ENCODE results near the gene C8B.

Gene C8B

DNA sequence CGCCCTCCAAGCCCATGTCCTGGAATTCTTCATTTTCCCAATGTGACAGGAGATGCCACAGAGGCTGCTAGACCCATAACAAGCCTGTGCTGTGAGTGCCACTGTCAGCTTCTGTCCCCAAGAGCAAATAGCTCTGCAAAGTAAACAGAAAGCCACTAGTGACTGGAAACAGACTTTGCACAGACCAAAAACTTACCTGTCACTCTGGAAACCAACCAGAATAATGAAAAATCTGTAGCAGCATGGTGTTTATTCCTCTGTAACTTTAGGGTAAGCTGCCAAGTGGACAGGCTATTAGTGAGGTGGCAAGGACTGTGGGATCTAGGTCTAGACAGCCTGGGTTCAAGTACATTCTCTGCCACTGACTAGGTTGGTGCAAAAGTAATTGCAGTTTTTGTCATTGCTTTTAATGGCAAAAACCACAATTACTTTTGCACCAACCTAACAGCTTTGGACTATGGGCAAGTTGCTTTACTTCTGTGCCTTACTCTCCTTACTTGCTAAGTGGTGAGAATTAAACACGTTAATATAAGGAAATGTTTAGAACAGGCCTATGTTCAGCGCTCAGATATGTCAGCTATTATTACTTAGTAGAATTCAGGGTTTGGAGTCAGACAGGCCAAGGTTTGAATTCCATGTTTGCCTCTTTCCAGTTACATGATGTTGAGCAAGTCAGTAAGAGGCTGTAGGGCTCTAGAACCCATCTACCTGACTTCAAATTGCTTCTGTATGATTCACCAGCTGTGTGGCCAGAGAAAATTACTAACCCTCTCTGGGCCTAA, at the start of gene C8B:
C8B (minus strand) TSS at position 100 of the 782 bp plus-strand sequence; CDS start at position 33, 67 bp downstream.
- DNase-seq (ENCODE audit: low read depth) = no peak

DNA sequence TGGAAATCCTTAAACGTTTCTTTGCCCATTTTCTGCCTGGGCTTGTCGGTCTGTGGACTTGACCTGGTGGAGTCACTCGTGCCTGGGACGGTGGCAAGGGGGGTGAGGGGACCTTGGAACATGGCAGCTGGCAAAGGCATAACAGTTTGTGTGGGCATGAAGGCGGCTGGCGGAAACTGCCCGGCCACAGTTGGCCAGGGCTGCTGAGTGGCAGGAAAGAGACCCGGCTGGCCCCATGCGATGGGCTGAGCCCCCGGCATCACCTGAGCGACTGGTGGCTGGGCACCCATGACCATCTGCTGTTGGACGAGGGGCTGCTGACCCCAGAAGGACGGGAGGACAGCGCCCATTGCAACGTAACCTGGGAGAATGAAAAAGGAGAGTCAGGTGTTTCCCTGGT, 49.3 kb upstream of the C8B start:
- DNase-seq (ENCODE audit: low read depth) = no peak

DNA sequence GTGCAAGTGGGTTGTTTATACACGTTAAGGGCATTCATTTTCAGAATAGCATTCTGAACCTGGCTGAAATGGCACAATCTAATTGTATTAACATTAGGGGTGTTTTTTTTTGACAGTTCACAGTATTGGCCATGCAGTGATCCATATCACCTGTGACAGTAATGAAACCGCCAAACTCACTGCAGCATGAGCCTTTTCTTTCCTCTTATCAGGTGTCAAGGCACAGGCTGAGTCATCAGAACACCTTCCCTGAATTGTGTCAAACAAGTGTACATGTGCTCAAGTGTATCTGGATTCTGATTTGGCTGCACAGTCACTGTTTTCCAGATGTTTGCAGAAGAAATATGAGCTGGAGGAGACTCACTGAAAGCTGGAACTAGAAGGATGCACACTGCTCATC, 47.7 kb upstream of the C8B start:
- no peak for DNase-seq (ENCODE audit: low read depth)

DNA sequence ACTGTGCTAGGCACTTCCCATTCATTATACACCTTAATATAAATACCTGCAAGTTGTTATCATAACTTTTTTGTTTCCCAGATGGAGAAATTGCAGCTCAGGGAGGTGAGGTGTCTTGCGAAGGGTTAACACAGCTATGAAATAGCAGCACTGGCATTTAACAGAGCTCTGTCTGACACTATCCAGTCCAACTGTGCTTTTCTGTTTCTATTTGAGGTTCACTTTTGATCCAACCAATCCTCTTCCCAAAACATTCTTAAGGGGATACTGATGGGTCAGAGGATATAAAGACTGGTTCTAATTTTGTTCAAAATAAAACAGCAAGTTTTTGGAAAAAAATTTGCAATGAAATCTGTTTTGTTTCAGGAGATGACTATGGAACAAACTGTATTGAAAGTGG, 46.5 kb upstream of the C8B start:
- DNase-seq (ENCODE audit: low read depth) = no peak

DNA sequence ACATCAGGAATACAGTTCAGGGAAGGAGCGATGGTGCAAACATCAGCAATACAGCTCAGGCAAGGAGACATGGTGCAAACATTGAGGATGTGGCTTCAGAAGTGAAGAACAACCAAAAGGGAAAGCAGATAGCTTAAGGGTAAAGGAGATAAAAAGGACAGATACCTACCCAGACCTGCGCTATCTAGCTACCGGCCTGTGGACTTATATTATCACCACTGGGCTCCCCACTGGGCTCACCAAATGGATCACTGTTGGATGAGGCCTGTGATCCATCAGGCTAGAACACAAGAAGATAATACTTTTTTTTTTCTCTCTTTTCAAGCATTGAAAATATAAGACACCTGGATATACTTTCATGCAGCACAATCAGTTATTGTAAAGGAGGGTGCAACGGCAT, 44.7 kb upstream of the C8B start:
- DNase-seq (ENCODE audit: low read depth) = no peak

DNA sequence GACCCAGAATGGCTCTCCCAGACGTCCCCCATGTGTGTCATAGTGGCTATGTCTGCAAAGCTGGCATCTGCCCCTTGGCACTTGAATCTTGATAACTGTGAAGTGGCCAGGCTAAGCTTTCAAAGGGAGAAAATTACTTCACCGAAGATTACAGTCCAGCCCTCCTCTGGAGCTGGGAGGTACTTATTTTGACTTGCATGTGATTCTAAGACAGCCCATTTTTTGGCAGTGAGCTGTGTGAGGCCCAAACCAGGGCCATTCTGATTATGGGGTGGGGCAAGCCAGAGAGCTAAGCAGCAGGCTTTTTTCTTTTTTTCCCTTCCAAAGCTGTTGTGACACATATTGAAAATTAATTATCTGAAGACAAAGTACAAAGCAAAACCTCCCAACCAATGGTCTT, 42.1 kb upstream of the C8B start:
- DNase-seq (ENCODE audit: low read depth) = no peak

DNA sequence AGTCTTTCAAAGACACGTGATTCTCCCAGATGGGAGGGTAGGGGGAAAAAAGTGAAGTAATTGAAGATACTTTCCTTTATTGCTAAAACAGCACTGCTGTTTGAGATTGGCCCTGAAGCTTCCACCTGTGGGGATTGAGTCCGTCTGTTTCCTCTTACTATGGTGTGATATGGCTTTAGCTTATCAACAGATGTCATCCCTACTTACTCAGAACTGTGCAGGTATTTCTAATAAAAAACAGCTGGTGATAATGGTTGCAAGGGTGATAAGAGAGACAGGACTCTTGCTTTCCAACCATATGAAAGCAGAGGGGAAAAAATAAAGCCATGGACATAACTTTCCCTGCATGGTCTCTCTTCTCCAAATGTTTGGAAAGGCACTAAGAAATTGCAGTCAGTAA, 41.7 kb upstream of the C8B start:
- DNase-seq (ENCODE audit: low read depth) = no peak

DNA sequence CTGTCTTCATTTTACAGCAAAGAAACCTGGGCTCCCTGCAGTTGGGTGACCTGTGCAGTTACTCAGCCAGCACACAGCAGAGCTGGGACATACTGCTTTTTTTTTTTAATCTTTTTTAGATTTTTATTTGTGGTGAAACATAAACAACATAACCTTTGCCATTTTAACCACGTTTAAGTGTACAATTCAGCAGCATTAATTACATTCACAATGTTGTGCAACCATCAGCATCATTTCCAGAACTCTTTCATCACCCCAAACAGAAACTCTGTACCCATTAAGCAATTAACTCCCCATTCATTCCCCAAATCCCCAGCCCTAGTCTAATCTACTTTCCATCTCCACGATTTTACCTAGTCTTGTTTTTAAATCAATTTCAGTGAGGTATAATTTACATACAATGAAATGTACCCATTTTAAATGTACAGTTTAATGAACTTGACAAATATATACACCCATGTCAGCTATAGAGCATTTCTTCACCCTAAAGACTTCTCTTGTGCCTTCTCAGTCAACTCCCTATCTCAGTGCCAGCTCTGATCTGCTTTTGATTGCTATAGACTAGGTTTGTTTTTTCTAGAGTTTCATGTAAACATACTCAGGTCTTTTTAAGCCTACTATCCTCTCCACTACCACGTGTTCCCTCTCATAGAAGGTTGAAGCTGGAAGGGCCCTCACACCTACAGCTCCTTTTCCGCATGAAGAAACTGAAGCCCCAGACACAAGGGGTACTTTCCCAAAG, 37.8 kb upstream of the C8B start:
- DNase-seq (ENCODE audit: low read depth) = no peak

DNA sequence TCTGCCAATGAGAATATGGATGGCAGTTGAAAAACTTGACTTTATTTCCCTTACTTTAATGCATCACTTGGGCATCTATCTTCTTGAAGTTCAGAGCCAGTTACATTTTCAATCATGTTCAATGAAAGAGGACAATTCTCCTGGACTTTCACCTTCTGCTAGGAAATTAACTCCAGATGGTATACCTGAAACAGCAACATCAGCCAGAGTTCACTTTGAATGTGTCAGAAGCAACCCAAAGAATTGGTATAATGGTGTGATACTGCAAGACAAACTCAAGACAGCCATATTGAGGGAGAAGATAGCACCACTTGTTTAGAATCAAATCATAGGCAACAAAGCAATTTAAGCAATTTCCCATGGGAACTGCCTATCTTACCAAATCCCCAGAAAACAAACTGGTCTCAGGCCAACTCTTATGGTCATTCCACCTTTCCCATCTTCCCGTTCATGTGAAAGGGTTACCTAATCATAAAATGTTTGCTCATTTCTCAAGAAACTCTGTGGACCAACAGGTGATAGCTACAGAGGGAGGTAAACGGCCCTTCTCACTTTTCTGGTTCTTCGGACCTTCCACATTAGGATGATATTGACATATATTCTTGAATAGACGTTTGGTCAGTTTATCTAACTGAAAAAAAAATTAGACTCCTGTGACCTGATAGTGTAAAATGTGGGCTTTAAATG, 29.7 kb upstream of the C8B start:
- no peak for DNase-seq (ENCODE audit: low read depth)

DNA sequence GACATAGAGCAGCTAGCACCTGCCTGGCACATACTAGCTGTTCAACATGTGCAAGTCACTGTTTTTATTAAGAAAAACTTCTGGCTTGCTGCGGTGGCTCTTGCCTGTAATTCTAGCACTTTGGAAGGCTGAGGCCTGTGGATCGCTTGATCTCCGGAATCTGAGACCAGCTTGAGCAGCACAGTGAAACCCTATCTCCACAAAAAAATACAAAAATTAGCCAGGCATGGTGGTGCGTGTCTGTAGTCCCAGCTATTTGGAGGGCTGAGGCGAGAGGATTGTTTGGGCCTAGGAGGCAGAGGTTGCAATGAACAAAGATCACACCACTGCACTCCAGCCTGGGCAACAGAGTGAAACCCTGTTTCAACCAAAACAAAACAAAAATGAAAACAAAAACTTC, 27.7 kb upstream of the C8B start:
- no peak for DNase-seq (ENCODE audit: low read depth)

DNA sequence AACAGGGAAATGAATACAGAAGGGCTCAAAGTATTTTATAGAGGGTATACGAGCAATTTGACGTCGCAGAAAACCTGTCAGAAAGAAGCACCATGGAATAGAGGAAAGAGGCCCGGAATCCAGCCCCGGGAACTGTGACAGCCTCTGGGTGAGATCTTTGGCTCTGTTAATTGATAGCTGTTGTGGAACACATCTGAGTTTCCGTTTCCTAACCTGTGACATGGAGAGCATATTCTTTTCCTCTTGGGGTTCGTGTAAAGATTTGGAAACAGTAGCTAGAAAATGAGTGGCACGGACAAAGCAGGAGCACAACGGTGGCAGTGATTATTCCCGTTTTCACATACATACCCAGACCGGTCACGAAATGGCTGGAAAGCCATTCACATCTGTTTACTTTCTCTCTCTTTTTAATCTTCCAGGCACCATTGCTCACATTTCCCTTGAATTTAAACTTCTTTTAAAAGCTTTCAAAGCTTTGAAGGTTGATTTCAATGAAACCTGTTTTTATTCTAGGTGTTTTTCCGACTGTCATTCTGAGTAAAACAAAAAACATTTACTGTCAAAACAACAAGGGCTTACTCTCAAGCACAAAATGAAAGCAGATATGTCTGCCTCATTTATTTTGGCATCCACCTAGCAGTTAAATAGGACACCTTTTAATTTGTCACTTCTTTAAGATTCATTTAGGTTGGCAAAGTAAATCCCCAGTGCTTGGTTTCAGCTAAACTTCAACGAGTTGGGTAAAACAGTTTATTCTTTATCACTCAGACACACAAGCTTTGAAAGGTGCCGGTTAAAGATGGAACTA, 26.7 kb upstream of the C8B start:
- DNase-seq (ENCODE audit: low read depth) = no peak

DNA sequence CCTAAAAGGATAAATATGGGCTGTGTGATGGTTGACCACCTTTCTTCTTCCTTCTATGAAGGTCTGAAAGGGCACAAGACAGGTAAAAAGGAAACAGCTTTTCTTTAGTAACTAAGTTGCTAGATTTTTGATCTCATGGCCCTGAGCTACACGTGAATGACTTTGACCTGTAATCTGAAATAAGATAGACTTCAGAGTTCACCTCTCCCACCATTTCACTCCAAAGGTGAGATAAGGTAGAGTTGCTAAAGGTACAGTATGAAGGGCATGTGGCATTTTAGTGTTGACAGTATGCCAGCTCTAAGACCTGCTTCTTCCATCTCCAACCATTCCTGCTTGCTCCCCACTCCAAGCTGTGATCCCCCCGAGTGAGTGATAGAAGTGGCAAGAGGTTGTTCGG, 25.8 kb upstream of the C8B start:
- no peak for DNase-seq (ENCODE audit: low read depth)

DNA sequence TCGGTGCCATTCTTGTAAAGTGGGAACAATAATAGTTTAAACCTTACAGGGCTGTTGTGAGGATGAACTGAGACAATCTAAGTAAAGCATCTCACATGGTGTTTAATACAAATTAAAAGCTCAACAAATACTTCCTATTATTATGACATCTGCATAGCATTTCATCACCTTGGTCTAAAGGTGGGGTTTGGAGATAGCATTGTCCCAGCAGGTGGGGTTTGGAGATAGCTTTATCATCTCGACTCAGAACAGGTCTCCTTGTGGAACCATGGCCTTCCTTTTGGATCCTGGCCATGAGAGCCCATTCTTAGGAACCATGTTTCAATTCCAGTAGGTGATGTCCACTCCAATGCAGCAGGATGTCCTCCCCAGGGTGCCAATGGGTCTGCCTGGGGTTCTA, 20.6 kb upstream of the C8B start:
- no peak for DNase-seq (ENCODE audit: low read depth)

DNA sequence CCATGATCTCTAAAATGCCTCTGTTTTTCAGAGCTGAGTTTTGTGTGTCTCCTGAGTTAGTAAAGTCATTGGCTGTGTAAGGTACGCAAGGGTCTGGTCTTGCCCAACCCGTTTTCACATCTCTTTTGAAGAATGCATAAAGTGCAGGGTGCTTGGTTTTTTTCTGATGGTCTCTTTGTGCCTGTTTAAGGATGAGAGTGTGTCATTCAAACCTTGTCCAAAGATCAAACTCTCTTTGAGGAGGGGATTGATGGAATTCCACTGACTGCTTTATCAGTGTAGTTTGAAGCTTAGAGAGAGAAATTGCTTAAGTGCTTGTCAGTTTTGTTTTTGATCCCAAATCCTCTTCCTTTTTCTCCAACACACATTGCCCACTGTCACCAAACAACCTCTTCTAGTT, 20.0 kb upstream of the C8B start:
- no peak for DNase-seq (ENCODE audit: low read depth)

DNA sequence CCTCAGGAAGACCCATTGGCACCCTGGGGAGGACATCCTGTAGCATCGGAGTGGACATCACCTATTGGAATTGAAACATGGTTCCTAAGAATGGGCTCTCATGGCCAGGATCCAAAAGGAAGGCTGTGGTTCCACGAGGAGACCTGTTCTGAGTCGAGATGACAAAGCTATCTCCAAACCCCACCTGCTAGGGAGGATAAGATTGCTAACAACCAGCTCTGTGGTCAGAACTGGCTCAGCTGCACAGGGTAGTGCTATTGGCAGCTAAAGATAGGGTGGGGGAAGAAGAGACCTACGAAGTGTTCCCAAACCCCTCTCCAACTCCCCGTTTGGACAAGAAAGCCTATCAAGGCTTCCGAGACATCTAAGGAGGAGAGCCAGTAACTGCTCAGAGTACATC, 17.7 kb upstream of the C8B start:
- no peak for DNase-seq (ENCODE audit: low read depth)

DNA sequence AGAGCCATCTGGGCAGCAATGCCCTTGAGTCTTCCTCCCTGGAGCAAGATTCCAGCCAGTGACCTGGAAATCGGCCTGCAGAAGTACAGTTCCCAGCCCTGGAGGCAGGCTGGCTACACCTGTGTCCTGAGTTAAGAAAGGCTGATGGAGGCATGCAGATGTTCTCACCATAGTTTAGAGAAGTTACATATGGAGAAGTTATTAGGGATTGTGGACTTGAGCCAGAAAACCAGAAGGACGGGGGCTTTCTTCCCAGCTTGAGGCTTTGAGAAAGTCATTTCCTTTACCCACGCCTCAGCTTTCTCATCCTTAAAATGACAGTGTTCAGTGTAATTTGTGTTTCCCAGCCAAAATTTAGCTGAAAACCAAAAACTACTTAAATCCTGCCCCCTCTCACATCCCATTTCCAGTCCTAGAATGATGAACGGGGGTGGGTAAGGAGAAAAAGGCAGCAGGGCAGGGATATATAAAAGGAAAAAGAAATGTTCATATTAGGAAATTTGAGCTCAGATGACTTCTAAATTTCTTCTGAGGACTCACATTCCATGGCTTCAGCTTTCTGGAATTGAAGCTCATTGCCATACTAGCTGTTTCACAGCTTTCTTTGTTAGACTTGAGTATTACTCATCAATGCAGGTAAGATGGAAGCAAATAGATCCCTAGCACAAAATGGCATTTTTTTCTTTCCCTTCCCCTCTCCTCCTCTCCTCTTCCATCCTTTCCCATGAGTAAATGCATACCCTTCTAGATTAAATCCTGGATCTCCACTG, 14.4 kb upstream of the C8B start:
- no peak for DNase-seq (ENCODE audit: low read depth)

DNA sequence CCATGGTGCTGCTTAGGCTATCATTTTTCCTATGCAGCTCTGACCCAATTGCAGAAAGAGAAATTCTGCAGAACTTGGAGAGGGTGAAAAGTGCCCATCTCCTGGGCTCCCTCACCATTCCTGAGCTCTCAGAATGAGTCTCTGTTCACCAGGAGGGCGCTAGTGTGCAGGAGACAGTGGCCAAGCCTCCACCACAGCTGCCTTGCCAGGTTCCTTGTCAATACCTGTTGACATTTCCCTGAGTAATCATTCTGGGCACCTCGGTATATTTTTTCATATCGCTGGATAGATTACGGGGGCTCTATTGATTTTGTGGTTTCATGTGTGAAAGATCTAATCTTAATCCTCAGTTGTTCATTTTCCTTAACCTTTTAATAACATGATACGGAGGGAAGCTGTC, 13.0 kb upstream of the C8B start:
- no peak for DNase-seq (ENCODE audit: low read depth)

DNA sequence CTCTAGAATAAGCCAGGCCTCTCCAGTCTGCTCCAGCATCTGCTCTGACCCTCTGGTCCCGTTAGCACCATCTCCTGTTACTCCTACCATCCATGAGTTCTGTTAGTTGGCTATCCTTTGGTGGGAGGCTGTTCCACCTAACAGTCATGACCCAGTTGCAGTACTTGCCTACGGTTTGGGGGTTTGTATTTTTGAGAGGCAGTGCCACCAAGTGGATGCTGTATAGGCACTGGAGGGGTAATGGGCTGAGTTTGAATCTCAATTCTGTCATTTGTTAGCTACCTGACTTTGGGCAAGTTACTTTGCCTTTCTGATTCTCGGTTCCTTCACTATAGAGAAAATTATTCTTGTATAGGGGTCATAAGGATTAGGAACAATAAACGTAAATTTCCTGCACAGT, 12.1 kb upstream of the C8B start:
- no peak for DNase-seq (ENCODE audit: low read depth)

DNA sequence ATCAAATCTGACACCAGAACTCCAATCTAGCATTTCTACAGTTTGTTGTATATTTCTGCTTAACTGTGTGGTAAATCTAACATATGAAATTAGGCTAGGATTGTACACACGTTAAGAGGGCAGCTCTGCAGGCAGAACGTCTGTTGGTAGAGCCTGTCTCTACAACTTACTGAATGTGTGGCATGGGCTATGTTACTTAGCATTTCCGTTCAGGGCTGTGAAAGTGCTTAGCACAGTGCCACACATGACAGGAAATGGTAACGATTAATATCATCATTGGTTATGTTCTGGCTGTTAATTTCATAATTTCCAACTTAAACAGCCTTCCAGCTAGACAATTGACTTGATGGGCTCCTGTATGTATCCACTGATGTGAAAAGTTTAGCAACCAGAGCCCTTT, 9.6 kb upstream of the C8B start:
- DNase-seq (ENCODE audit: low read depth) = no peak

DNA sequence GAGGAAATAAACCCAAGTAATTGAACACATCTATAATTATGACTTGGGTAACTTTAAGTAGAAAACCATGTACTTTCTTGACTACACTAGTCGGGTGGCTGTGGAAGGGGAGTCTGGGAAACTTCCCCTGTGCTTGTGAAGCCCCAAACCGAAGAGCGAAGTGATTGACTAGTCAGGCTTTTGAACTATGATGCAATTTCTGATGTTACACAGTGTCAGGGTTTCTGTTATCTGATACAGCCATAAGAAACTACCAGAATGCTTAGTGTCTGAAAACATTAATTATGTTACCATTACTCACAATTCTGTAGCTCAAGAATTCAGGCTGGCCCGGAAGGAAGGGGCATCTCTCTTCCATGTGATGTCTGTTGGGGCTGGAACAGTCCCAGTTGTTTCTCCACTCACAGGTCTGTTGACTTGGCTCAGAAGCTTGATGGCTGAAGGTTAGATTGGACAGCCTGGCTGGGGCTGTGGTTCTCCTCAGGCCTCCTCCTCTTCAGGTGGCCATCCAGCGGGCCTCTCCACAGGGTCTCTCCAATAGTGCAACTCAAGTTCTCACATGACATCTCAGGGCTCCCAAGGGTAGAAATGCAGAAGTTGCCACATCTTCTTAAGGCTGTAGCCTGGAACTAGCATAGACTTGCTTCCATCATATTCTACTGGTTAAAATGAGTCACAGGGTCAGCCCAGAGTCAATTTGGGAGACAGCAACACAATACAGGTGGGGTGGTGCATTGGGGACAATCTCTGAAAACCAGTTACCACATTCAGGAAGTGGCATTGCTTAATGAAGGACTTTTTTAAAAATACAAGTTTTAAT, 8.3 kb upstream of the C8B start:
- DNase-seq (ENCODE audit: low read depth) = no peak

DNA sequence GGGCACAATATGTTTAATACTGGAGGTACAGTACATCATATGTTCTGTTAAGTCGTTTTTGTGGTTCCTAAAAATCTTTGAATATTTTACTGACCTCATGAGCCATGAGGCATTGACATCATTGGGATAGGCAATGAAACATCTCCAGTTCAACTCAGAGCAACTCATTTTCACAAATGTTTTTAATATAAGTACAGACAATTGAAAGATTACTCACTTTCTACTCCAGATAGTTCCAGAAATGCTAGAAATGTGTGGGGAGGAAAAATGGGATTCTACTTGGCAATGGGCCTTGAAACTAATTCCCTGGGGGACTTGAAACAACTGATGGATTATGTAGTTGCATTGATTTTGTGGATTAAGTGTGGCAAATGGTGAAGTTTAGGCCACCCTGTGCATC, 7.2 kb upstream of the C8B start:
- no peak for DNase-seq (ENCODE audit: low read depth)
